ENCODE data around the gene VPS26C. TPM values are rescaled to one million over a fixed set of nuclear protein-coding genes. Genes with fewer than 3 reads are reported as not detected.

Gene VPS26C
- total RNA-seq, 1 donor from 2014 or later = 48.2 TPM

DNA sequence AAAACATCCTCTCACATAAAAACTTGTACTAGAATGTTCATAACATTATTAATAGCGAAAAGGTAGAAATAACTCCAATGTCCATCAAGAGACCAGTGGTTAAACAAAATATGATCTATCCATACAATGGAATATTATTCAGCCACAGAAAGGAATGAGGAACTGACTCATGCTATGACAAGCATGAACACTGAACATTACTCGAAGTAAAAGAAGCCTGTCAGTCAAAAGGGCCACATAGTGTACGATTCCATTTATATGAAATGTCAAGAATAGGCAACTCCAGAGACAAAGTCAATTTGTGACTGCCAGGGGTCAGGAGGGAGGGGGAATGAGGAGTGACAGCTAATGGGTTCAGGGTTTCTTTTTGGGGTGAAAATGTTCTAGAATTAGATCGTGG lies 2.3 kb downstream of the VPS26C start:
- DNase-seq (ENCODE audit: low spot score) = no peak

DNA sequence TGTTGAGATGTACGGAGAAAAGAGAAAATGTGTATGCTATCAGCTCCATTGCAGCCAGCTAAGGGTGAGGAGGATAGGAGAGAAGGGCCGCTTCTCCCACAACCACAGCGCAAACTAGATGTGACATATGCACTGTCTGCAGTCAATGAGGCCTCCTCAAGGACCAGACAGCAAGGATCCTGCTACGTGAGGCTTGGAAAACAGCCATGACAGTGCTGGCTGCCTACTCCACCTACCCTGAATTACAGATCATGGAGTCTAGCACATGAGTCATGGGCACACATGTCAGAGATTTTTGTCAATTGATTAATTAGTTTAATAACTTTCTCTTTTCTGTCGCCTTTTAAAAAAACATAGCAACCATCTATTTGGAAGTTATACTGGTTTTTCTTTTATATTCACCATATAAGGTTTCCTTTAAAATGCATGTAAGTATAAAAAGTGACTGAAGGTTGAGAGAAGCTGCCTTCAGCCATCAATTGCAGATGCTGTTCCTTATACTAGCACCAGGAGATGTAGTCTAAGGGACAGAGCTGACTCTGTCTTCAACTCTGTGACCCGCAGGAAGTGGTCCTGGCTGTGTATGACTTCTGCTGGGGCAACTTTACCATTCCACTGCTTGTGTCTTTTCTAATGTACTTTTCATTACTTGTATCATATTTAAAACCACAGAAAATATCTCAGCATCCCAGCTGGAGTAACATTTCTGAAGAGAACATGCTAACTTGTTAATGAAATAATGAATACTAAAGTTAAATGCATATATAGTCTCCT lies 3.1 kb downstream of the VPS26C start:
- no peak for DNase-seq (ENCODE audit: low spot score)

DNA sequence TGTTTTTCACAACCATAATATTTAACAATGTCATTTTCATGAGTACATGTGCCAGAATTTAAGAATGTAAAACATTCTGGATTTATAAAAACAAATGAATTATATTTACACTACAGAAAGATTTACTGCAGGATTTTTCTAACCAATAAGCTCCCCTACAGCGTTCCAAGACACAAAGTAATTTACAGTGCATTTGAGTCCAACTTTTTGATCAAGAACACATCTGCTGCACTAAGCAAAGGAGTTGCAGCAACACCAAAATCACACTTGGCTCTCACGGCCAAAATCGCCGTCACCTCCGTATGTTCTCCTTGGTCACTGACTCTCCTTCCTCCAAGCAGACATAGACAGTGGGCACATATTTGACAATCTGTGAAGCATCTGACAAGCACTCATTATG lies 7.7 kb downstream of the VPS26C start:
- no peak for DNase-seq (ENCODE audit: low spot score)

DNA sequence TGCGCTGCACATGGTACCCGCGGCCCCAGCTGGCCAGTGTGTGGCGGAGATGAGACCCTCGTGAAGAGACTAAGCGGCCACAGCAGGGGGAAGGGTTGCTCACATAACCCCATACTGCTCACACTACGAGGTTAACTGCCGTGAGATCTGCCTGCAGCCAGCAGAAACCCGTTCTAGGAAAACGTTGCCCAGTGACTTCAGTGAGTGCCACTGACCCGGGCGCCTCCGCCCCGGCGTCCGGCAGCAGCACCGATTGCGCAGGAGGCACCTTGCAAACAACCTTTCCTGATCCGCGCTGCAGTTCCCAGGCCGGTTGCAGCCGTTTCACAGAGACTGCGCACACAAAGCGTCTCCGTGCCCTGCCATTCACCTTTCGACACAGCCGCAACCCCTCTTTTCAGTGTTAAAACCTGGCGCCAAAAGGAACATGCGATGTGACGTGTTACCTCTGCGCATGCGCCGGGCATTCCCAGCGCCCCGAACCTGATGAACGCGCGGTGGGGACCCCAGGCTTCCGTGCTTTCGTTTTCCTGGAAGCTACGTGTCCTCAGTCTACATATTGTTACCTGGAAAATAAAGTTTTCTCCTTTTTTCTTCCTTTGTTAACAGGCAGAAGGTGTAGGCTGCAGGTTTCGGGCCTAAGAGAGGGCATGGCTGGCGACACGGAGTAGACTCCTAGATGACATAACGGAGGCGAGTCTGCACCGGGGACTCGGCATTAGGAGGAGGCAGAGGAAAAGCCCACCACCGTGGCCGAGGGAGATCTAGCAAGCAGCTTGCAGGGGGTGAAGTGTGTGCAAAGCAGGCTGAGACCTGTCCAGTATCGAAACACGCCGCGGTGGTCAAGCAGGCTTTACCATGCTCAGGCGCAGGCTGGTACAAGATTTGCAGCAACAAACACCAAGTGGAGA lies 8.9 kb downstream of the VPS26C start:
- peak; percentile 57 for DNase-seq (ENCODE audit: low spot score)

DNA sequence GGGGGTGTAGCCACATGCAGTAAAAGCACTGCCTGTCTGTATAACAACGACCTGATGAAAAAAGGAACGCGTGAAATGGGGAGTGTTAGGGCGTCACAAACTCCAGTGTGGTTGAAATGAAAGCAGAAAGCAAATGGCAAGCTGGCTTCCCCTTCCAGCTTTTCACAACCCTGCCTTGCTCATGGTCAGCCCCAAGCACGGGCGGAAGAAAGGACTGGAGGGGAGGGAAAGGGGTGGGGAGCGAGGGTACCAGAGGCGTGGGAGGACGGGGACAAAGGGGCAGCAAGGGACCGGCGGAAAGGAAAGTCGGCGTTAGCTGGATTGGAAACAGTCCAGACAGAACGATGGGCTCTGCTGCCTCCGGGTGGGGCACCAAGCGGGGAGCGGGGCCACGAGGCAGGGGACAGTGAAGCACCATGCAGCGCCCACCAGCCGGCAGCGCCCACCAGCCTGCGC lies 9.6 kb downstream of the VPS26C start:
- DNase-seq (ENCODE audit: low spot score) = no peak

DNA sequence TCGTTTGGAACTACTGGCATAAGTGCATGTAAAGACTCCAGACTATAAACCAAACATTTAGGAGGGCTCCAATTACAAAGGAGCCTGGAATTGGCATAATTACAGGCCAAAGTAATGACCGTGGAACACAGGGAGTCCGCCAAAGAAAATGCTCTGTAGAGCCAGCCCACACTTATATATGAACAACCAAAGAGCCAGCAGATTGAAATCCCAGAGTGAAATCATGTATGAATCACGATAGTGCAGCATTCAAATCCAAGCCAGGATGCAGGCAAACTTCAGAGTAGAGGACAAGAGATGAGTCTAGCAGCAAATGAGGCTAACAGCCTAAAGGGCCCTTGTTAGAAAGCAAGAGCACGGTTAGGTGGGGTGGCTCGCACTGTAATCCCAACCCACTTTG lies 13.1 kb downstream of the VPS26C start:
- DNase-seq (ENCODE audit: low spot score) = no peak

DNA sequence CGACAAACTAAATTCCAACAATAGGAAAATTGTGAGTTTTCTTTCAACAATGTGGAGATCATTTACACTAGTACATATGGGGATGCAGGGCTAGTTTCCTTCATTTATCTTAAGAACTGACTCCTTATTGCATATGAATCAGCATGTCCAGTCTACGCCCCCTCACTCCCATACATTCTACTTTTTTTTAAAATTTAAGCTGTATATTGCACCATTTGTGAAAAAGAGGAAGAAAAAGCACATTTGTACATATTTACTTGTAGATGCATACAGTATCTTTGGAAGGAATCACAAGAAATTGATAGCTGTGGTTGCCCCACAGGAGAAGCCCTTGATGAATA lies 15.9 kb downstream of the VPS26C start:
- no peak for DNase-seq (ENCODE audit: low spot score)

DNA sequence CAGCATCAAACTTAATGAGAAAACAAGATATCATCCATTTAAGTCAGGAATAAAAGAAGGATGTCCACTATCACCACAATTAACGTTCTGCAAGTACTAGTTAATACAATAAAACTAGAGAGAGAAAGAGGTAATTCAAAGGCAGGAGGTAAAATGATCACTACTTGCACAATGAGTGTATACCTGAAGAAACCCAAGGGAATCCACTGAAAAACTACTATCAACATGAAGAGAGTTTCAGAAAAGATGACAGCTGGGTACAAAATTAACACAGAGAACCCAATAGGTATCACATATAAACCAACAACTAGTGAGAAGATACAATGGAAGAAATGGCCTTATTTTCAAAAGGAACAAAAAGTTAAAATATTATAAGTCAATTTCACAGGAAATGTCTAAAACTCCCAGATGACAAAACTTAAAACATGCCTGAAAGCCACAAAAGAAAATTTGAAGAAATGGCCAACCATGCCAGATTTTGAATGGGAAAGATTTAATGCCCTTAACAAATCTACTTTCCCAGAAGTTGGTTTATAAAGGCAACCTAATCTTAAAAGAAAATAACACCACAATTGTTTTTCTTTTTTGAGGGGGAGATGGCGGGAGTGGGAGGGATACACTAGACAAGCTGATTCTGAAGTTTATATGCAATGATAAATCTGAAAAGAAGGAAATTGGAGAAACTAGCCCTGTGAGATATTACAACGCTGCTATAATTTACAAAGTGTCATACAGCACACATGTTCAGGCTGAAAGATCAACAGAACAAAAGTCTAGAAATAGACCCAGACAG lies 17.8 kb downstream of the VPS26C start:
- DNase-seq (ENCODE audit: low spot score) = no peak

DNA sequence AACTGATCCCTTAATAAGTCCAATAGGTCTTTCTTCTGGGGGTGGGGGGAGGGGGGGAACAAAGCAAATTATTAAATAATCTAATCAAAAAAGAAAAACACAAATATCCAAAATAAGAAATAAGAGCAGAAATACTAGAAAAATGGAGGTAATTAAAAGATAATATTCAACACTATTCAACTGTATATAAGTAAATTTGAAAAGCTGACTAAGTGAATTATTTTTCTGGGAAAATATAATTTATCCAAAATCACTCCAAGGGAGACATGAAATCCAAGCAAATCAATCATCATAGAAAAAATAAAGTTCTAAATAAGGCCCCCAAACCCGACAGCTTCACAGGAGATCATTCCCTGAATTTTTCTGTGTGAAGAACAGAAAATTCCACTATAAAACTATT lies 18.8 kb downstream of the VPS26C start:
- DNase-seq (ENCODE audit: low spot score) = no peak

DNA sequence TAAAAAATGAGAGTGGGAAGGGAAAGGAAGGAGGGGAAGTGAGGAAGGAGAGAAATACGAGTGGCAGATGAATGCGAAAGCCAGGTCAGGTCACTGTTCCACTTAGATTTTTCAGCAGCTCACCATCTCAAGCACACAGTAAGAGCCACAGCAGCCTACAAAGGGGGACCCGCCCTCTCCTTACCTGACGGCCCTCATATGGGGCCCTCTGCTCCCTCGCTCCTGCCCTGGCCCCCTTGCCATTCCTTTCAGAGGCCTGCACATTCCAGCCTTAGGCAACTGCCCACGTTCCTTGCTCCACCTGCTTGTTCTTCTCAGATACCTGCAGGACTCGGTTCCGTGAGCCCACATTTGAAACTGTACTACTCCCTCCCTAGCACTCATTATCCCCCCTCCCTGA lies 22.0 kb downstream of the VPS26C start:
- no peak for DNase-seq (ENCODE audit: low spot score)

DNA sequence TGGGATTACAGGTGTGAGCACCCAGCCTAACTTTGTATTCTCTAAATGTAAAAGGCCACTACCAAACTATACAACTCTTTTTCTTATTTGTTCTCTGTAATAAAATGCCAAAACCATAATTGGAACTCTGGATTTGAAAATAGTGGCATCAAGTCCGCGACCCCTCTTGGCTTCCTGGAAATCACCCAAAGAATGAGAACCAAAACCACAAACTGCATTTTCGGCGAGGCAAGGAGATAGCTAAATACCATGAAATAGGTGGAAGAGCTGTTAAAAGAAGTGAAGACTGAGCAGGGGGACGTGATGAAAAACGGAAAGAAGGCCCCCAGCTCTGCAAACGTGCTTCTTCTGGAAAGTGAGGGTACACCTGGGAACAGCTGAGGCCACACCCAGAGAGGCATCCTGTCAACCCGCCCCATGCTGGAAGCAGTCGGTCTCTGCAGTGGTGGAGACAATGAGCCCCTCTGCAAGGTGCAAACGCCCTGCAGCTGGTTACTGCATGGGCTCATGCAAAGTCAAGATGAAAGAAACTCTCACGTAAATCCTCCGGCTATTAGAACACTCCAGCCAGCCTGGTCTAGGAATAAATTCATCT lies 22.5 kb downstream of the VPS26C start:
- no peak for DNase-seq (ENCODE audit: low spot score)

DNA sequence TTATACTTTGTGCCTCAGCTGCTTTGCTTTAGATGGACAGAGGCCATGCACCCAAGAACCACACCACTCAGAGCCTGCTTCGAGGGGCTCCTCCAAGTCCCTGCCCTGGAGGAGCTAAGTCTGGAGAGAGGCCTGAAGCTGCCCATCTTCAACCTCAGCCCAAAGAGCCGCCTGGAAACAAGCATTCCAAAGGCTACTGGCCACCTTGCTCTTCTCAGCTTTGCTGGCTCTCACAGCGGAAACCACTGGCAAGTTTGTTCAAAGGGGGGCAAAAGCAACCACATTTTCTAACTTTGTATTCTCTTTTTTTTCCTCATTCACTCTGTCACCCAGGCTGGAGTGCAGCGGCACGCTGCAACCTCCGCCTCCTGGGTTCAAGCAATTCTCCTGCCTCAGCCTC lies 23.2 kb downstream of the VPS26C start:
- DNase-seq (ENCODE audit: low spot score) = no peak

DNA sequence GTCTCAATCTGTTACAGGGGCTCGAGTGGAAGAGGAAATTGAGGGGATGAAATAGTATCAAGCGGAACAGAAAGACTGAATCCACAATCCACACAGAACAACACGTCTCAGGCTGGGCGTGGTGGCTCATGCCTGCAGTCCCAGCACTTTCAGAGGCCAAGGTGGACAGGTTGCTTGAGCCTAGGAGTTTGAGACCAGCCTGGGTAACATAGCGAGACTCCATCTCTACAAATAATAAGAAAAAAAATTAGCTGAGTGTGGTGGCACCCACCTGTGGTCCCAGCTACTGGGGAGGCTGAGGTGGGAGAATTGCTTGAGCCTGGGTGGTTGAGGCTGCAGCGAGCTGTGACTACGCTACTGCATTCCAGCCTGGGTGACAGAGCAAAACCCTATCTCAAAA lies 25.7 kb downstream of the VPS26C start:
- DNase-seq (ENCODE audit: low spot score) = no peak

DNA sequence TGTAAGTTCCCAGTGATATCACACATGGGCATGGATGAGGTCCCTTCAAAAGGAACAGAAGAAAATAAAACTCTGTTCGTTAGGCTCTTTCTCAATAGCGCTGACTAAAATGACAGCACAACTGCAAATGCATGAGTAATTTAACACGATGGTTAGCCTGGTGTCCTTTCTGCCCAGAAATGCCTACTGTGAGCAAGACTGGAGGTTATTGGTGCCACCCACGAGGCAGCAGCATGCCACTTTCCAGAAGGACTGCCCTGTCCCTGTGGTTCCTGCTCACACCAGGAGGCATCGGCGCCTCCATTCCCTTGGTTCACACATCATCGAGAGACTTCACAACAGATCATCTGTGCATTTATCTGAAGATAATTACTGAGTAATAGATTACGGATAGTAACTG lies 26.2 kb downstream of the VPS26C start:
- DNase-seq (ENCODE audit: low spot score) = no peak

DNA sequence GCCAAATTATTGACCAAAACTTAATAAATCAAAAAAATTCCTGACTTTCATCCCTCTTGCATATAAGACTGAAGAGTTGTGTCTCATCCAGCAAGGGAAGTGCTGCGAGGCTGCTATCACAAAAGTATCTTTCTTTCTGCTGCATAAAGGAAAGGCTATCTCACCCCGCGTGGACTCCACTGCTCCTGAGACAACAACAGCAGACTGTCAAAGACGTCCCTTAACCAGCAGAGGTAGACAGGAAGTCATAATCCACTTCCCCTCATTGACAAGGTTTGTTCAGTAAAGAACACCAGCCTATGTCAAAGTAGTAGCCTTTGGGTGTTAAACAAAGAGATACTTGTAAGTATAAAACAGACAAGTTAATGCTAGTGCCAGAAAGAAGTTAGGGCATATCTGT lies 29.4 kb downstream of the VPS26C start:
- no peak for DNase-seq (ENCODE audit: low spot score)

DNA sequence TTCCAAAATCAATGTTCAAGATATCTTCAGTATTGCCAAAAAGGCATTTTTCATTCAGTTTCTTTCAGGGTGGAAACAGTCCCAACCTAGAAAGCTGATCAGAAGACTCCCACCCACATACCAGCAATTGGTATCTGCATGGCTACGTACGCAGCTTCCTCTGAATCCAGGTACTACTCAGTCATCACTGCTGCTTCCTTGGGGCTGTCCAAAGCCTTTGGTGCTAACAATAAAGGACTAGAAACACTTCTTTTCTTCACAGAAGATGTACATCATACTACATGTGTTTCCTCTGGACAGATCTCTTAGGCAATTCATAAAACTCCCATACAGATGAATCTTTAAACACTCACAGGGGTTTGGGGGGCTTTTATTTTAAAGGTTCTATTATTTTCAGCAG lies 29.8 kb downstream of the VPS26C start:
- no peak for DNase-seq (ENCODE audit: low spot score)

DNA sequence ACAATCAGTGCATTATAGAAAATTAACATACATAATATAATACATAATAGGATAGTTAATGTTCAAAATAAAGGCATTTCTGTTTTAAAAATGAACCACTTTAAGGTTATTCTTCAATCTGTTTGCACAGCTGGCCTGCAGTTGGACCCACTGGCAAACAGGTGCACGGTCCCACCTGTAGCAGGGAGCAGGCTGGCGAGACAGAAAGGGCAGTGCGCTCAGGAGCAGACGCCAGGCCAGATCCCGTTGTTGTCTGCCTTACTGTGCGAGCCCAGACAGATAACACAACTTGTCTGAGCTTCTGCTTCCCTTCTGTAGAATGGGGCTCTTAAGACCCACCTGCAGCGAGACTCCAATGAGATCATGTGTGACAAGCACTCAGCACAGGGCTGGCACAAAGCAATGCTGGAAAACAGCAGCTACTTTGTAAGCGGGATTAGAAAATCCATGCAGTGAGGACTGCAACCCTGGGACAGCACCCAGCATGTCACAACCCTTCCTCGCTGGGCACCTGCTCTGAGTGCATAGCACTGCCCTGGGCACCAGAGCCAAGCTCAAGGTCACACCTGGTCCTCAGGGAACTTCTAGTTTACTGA lies 33.5 kb downstream of the VPS26C start:
- no peak for DNase-seq (ENCODE audit: low spot score)

DNA sequence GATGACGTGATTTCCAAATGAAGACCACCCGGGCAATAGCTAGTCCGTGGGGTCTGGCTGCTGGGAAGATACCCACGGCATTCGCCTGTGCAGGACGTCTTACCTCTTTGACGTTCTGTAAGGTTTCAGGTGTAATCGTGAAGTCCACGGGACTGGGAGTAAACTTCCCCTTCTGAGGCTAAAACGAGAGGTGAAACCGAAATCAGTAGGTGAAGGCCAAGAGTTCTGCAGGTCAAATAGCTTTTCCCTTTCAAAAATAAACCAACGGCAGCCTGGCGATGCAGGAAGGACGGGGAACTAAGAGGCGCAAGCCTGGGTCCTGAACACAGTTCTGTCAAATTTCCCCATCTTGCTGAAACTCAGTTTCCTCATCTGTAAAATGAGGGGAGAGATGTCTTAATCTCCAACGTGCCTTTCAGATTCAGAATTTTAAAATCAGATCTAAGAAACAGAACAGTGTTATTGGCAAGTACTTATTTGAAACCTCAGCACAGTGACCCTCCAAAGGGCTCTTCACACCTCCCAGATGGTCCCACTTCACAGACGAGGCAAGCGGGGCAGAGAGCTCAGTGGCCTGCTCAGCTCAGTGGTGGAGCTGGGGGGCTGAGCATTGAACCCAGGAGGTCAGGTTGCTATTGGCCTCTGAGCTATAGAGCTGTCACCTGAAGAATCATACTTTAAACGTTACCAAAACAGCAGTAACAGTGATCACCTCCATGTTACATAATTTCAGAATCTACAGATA lies 34.7 kb downstream of the VPS26C start:
- no peak for DNase-seq (ENCODE audit: low spot score)

DNA sequence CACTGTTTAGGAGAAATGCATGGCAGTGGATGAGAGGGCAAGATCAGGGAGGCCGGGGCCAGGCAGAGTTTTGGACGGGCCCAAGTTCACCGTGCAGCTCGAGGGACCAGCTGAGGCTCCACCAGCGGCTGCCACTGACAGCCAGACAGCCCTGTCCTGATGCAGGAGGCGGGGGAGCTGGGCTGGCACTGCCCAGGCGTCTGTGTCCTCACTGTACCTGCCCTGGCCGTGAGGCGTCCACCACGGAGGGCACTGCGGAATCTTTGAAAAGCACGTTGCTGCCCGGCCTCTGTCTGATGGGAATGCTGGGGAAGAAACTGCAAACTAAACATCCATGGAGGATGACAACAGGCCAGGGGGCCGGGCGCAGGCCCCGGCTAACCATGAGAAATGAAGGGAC lies 35.5 kb downstream of the VPS26C start:
- no peak for DNase-seq (ENCODE audit: low spot score)

DNA sequence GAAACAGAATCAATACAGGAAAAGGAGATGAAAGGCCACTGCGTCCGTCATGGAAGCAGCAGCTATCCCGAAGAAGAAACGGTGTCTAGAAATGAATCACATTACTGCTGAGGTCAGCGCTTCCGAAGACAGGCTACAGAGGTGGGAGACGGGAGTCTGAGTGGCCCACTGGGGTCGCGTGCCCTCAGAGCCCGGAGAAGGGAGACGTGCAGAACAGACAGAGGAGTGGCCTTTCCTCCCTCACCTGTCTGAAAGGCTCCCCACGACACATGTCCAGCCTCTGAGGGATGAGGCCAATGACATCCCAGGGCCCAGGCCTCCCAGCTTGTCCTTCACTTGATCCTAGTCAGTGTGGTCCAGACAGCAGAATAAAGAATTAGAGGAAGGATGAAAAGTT lies 35.9 kb downstream of the VPS26C start:
- no peak for DNase-seq (ENCODE audit: low spot score)
